ENCODE data around the gene TYMP. TPM values are rescaled to one million over a fixed set of nuclear protein-coding genes. Genes with fewer than 3 reads are reported as not detected.
A peak's percentile ranks its signal among the peaks of the same experiment; 100 is the strongest.

The TYMP gene
- total and polyA plus RNA-seq, 2 of the 4 experiments (the other 2 are of a cell fraction): 0.18 to 0.74 TPM

DNA sequence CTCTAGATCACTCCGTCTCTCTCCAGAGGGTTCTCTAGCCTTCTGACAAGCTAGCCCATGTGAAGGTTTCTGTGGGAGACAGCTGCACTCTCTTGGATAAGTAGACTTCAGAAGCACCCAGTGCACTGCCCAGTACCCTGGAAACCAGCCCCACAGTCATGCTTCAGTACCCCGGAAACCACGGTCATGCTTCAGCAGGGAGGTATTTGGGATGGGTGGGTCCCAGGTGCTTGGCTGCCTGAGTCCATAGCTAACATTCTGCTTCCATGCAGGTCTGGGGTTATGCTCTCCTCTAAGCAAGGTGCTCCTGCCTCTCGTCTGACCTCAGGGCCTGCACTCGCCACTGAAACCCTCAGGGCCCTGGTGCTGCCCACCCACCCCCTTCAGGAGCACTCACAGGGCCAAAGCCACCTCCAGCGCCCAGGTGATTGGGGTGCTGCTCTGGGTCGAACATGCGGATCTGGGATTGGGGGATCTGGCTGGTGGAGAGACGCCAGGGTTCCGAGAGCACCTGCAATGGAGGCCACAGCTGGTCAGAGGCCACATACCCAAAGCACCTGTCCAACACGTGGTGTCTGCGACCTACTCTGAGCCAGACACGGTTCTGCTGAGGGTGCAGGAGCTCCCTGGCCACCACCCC, 40.2 kb upstream of the TYMP start:
- Histone ChIP-seq H3K4ac (ENCODE audit: low read depth, low read length) (no peak overlapping the region), H3K9me1 (ENCODE audit: insufficient read depth, low read length) (no peaks in the 10 kb centered on the region), H4K91ac (ENCODE audit: insufficient read depth, low read depth, low read length) (no peak overlapping the region), H3K79me1 (ENCODE audit: low read depth in 1 of 2, low read length in 2 of 2) (no peaks in the 10 kb centered on the region), H3K36me3 (ENCODE audit: control insufficient read depth, insufficient read depth, low read length) (no peaks in the 10 kb centered on the region; the same call in 1 of the 2 replicates), H2BK20ac (ENCODE audit: low read depth, low read length) (no peak overlapping the region), H4K20me1 (ENCODE audit: insufficient read depth, low read length) (no peaks in the 10 kb centered on the region), H2AK9ac (replicated peaks; ENCODE audit: low read depth, low read length, poor library complexity) (peak overlapping the region; percentile 65), H3K9me3 (ENCODE audit: control insufficient read depth, insufficient read depth, low read length) (no peaks in the 10 kb centered on the region), H3K9ac (ENCODE audit: low read depth, low read length) (no peak overlapping the region), H4K5ac (ENCODE audit: low read depth, low read length) (no peak overlapping the region), H4K8ac (ENCODE audit: low read depth in 2 of 2, low read length in 2 of 2) (no peak overlapping the region), H2AK5ac (ENCODE audit: low read depth, low read length) (no peak overlapping the region), H2BK120ac (ENCODE audit: low read depth, low read length) (no peak overlapping the region), H3K56ac (ENCODE audit: extremely low read depth, insufficient read depth, low read length) (no peak overlapping the region), H3K4me1 (ENCODE audit: control insufficient read depth, insufficient read depth, low read length) (no peaks in the 10 kb centered on the region), H3K14ac (replicated peaks; ENCODE audit: low read depth, low read length) (no peak overlapping the region), H2AFZ (replicated peaks; ENCODE audit: low read length, poor library complexity) (no peak overlapping the region), H2BK15ac (ENCODE audit: low read depth, low read length) (no peak overlapping the region), H3K27me3 (ENCODE audit: control insufficient read depth, insufficient read depth, low read length) (0 out of 2 replicates have a peak, but pooled peaks cover 4% of the 10 kb centered on the region), H3K23ac (ENCODE audit: low read depth, low read length) (no peak overlapping the region), H3K4me3 (ENCODE audit: insufficient read depth, low read depth, low read length) (no peak overlapping the region), H3K27ac (ENCODE audit: insufficient read depth, low read length) (no peak overlapping the region), H3K4me2 (ENCODE audit: low read depth, low read length) (no peak overlapping the region), H3K18ac (ENCODE audit: low read depth, low read length) (no peak overlapping the region), H2BK5ac (ENCODE audit: low read depth, low read length, poor library complexity, severe bottlenecking) (no peak overlapping the region)
- ChIA-PET POLR2A (ENCODE audit: unreplicated experiment) (no interaction called here), CTCF (no interaction called here)
- no peak for TF ChIP-seq RAD21 (IDR thresholded peaks at IDR 0.05; ENCODE audit: low read length)
- TF ChIP-seq CEBPB (IDR thresholded peaks at IDR 0.05; ENCODE audit: low read depth, low read length): no peak
- no peak for TF ChIP-seq FOS (IDR thresholded peaks at IDR 0.05; ENCODE audit: low read depth, low read length)
- TF ChIP-seq MAFK (IDR thresholded peaks at IDR 0.05; ENCODE audit: low read depth, low read length): no peak
- no peak for TF ChIP-seq NFE2L2 (IDR thresholded peaks at IDR 0.05; ENCODE audit: low read depth, low read length)
- no peak for TF ChIP-seq SMC3 (IDR thresholded peaks at IDR 0.05; ENCODE audit: low read depth, low read length)
- TF ChIP-seq MAZ (IDR thresholded peaks at IDR 0.05; ENCODE audit: borderline replicate concordance, low read depth, low read length): no peak
- TF ChIP-seq POLR2A (IDR thresholded peaks at IDR 0.05; ENCODE audit: low read depth, low read length): no peak
- TF ChIP-seq CHD1 (IDR thresholded peaks at IDR 0.05; ENCODE audit: low read depth, low read length): no peak
- TF ChIP-seq RFX5 (IDR thresholded peaks at IDR 0.05; ENCODE audit: low read depth, low read length): no peak
- TF ChIP-seq, protein P1, sequence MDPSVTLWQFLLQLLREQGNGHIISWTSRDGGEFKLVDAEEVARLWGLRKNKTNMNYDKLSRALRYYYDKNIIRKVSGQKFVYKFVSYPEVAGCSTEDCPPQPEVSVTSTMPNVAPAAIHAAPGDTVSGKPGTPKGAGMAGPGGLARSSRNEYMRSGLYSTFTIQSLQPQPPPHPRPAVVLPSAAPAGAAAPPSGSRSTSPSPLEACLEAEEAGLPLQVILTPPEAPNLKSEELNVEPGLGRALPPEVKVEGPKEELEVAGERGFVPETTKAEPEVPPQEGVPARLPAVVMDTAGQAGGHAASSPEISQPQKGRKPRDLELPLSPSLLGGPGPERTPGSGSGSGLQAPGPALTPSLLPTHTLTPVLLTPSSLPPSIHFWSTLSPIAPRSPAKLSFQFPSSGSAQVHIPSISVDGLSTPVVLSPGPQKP (IDR thresholded peaks at IDR 0.05; ENCODE audit: borderline replicate concordance, low read depth, low read length): no peak
- BruUV-seq (replicated peaks): no TSS peak
- no peak for DNase-seq
- dilution Hi-C loops (cut with HindIII; ENCODE audit: low sequenced_read_pairs, unreplicated experiment): no loop called here
- intact Hi-C loops (cut with micrococcal nuclease): no loop called here
- WGBS, 2 experiments (ENCODE audit: extremely low coverage in 2 of 2, insufficient read length in 1 of 2): 74% methylated on average over 5 of the region's 13 CpGs; no CpG with 5 or more reads in 1 of the 2 experiments
- no peak for ATAC-seq (ENCODE audit: low read depth)
- in situ Hi-C loops (cut with MboI; ENCODE audit: low sequenced_read_pairs): no loop called here
